Trophoblast cell (in vitro differentiated cells and primary cell): ENCODE measurements around the gene STUB1.

Experiments used
- DNase-seq, 2 donors: peaks; one replicate each; pipeline ENCODE4 v3.0.0-alpha.2; 2016
- H2AFZ ChIP-seq: 2 replicates; pipeline ENCODE4 v1.6.1; 2013; ENCODE audit warnings: low read length, moderate library complexity, mild to moderate bottlenecking; ENCODE audit not compliant: insufficient read depth, poor library complexity
- H2AK5ac ChIP-seq: 2 replicates; pipeline ENCODE4 v1.6.1; 2013; ENCODE audit warnings: mild to moderate bottlenecking, low read length
- H2BK120ac ChIP-seq: 2 replicates; pipeline ENCODE4 v1.6.1; 2013; ENCODE audit warnings: low read length, mild to moderate bottlenecking, moderate library complexity; ENCODE audit not compliant: insufficient read depth, poor library complexity
- H2BK12ac ChIP-seq: 2 replicates; pipeline ENCODE4 v1.6.1; 2013; ENCODE audit warnings: mild to moderate bottlenecking, low read length, moderate library complexity
- H2BK5ac ChIP-seq: 2 replicates; pipeline ENCODE4 v1.6.1; 2013; ENCODE audit warnings: low read length, low read depth, moderate library complexity, mild to moderate bottlenecking; ENCODE audit not compliant: poor library complexity
- H3K14ac ChIP-seq: 2 replicates; pipeline ENCODE4 v1.6.1; 2013; ENCODE audit warnings: mild to moderate bottlenecking, low read length
- H3K18ac ChIP-seq: 2 replicates; pipeline ENCODE4 v1.6.1; 2013; ENCODE audit warnings: mild to moderate bottlenecking, low read length
- H3K23ac ChIP-seq: 2 replicates; pipeline ENCODE4 v1.6.1; 2013; ENCODE audit warnings: low read length
- H3K27ac ChIP-seq: 2 replicates; pipeline ENCODE4 v1.5.1; 2013; ENCODE audit warnings: low read depth, mild to moderate bottlenecking, inconsistent platforms, low read length, moderate library complexity
- H3K27me3 ChIP-seq: 2 replicates; pipeline ENCODE4 v1.6.1; 2013; ENCODE audit warnings: inconsistent platforms, mild to moderate bottlenecking, low read length, moderate library complexity; ENCODE audit not compliant: insufficient read depth
- H3K36me3 ChIP-seq, 2 experiments: 1 replicate in 1 of 2; 2 replicates in 1 of 2; pipeline ENCODE4 v1.6.1; 2013; ENCODE audit warnings: low read length in 2 of 2, mild to moderate bottlenecking in 2 of 2, moderate library complexity in 1 of 2; ENCODE audit not compliant: insufficient read depth in 2 of 2, control insufficient read depth in 1 of 2
- H3K4ac ChIP-seq: 2 replicates; pipeline ENCODE4 v1.6.1; 2013; ENCODE audit warnings: low read depth, mild to moderate bottlenecking, low read length, moderate library complexity
- H3K4me1 ChIP-seq, 2 experiments: 1 replicate in 1 of 2; 2 replicates in 1 of 2; pipeline ENCODE4 v1.6.1; 2013; ENCODE audit warnings: low read length in 2 of 2, mild to moderate bottlenecking in 2 of 2, moderate library complexity in 1 of 2; ENCODE audit not compliant: insufficient read depth in 2 of 2, control insufficient read depth in 1 of 2
- H3K4me2 ChIP-seq: 2 replicates; pipeline ENCODE4 v1.6.1; 2013; ENCODE audit warnings: inconsistent platforms, mild to moderate bottlenecking, low read length, moderate library complexity
- H3K4me3 ChIP-seq: 2 replicates; pipeline ENCODE4 v1.5.1; 2013; ENCODE audit warnings: mild to moderate bottlenecking, low read depth, low read length, inconsistent platforms
- H3K79me1 ChIP-seq: one replicate; pipeline ENCODE4 v1.6.1; 2013; ENCODE audit warnings: low read length
- H3K79me2 ChIP-seq: 2 replicates; pipeline ENCODE4 v1.6.1; 2013; ENCODE audit warnings: low read length, mild to moderate bottlenecking; ENCODE audit not compliant: control insufficient read depth, insufficient read depth, poor library complexity
- H3K9ac ChIP-seq: 2 replicates; pipeline ENCODE4 v1.6.1; 2013; ENCODE audit warnings: mild to moderate bottlenecking, low read length
- H3K9me3 ChIP-seq: 2 replicates; pipeline ENCODE4 v1.6.1; 2013; ENCODE audit warnings: low read depth, mild to moderate bottlenecking, control low read depth, inconsistent platforms, low read length; ENCODE audit not compliant: insufficient read depth
- H4K12ac ChIP-seq: 2 replicates; pipeline ENCODE4 v1.6.1; 2013; ENCODE audit warnings: low read depth, mild to moderate bottlenecking, low read length, moderate library complexity
- H4K8ac ChIP-seq: 2 replicates; pipeline ENCODE4 v1.6.1; 2013; ENCODE audit warnings: low read depth, mild to moderate bottlenecking, low read length, moderate library complexity
- H4K91ac ChIP-seq: one replicate; pipeline ENCODE4 v1.6.1; 2013; ENCODE audit warnings: low read depth, mild to moderate bottlenecking, low read length, moderate library complexity
- WGBS: extraction: QIAGEN DNeasy Blood & Tissue Kit; methylation state at CpG from one replicate; pipeline ENCODE4 v1.1.7; 2013; ENCODE audit warnings: missing lambda C conversion rate; ENCODE audit not compliant: insufficient read length, insufficient coverage; ENCODE audit errors: extremely low coverage; 5-methylcytosine and 5-hydroxymethylcytosine counted together

Gene STUB1

DNA sequence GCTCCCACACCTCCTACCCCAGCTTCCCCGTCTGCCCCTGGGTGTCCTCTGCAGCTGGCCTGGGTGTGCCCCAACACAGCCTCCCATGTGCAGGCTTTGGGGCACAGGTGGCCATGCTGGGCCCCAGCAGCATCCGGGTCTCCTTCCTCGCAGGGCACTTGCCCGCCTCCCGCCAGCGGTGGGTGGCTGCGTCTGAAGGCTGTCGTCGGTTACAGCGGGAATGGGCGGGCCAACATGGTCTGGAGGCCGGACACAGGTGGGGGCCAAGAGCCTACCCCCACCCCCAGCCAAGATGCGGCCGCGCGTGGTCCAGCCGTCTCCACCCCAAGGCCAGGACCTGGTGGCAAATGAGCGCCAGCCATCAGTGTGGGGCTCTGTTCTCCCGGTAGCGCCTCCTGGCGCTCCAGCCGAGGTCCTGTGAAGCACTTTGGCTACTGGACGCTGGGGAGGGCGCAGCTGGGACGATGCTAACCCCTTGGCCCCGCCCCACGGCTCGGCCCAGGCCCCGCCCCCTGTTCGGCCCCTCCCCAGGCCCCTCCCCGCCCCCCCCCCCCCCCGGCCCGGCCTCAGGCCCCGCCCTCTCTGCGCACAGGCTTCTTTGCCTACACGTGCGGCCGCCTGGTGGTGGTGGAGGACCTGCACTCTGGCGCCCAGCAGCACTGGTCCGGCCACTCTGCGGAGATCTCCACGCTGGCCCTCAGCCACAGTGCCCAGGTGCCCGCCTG is 19.6 kb upstream of the STUB1 start:
- Histone ChIP-seq H3K27me3 (no peaks in the 10 kb centered on the region), H2AFZ (peak overlapping the region; percentile 27), H3K27ac (no peak overlapping the region), H3K4me2 (no peak overlapping the region), H3K4ac (no peak overlapping the region), H3K9me3 (no peaks in the 10 kb centered on the region), H3K14ac (no peak overlapping the region), H2AK5ac (peak overlapping the region; percentile 70), H3K23ac (no peak overlapping the region), H4K12ac (no peak overlapping the region), H2BK5ac (peak overlapping the region; percentile 7), H3K4me1 (peaks cover 6 to 8% of the 10 kb centered on the region in 2 experiments), H3K9ac (no peak overlapping the region), H3K18ac (no peak overlapping the region), H3K36me3 (peaks cover 24 to 45% of the 10 kb centered on the region in 2 experiments), H3K79me2 (no peaks in the 10 kb centered on the region), H3K4me3 (no peak overlapping the region), H2BK12ac (no peak overlapping the region), H4K91ac (peak overlapping the region; percentile 53), H2BK120ac (no peak overlapping the region), H3K79me1 (no peaks in the 10 kb centered on the region), H4K8ac (peak overlapping the region; percentile 59)
- DNase-seq: peak; percentile 87 to 93
- WGBS: no CpG with 5 or more reads among the region's 43 CpGs

DNA sequence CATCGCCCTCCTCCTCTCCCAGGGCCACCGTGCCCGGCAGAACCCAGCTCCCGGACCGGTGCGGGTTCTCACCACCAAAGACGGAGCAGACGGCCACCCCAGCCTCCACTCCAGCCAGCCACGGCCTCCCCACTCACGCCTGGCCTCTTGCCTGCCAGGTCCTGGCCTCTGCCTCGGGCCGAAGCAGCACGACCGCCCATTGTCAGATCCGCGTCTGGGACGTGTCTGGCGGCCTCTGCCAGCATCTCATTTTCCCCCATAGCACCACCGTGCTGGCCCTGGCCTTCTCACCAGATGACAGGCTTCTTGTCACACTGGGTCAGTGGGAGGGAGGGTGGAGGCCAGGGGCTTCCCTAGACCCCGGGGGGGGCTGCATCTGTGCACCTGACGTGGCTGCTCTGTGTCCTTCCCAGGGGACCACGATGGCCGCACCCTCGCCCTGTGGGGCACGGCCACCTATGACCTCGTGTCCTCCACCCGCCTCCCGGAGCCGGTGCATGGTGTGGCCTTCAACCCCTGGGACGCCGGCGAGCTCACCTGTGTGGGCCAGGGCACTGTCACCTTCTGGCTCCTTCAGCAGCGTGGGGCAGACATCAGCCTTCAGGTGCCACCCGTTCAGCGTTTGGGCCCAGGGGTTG is 18.9 kb upstream of the STUB1 start:
- H2BK12ac ChIP-seq: peak overlapping the region; percentile 8
- H2AK5ac ChIP-seq: peak overlapping the region; percentile 70
- no peak for DNase-seq
- H4K91ac ChIP-seq: peak overlapping the region; percentile 53
- peak overlapping the region; percentile 9 for H3K18ac ChIP-seq
- peaks cover 20 to 39% of the 10 kb centered on the region in 2 experiments for H3K36me3 ChIP-seq
- no peak overlapping the region for H4K12ac ChIP-seq
- H2AFZ ChIP-seq: peak overlapping the region; percentile 27
- H3K14ac ChIP-seq: peak overlapping the region; percentile 29
- H3K9me3 ChIP-seq: no peaks in the 10 kb centered on the region
- peak overlapping the region; percentile 7 for H2BK5ac ChIP-seq
- H3K79me2 ChIP-seq: no peaks in the 10 kb centered on the region
- H3K4ac ChIP-seq: no peak overlapping the region
- H2BK120ac ChIP-seq: no peak overlapping the region
- H3K4me2 ChIP-seq: no peak overlapping the region
- peak overlapping the region; percentile 59 for H4K8ac ChIP-seq
- H3K23ac ChIP-seq: no peak overlapping the region
- peaks cover 6 to 8% of the 10 kb centered on the region in 2 experiments for H3K4me1 ChIP-seq
- WGBS: no CpG with 5 or more reads among the region's 35 CpGs
- no peak overlapping the region for H3K27ac ChIP-seq
- H3K27me3 ChIP-seq: no peaks in the 10 kb centered on the region
- no peaks in the 10 kb centered on the region for H3K79me1 ChIP-seq
- no peak overlapping the region for H3K4me3 ChIP-seq
- H3K9ac ChIP-seq: no peak overlapping the region

DNA sequence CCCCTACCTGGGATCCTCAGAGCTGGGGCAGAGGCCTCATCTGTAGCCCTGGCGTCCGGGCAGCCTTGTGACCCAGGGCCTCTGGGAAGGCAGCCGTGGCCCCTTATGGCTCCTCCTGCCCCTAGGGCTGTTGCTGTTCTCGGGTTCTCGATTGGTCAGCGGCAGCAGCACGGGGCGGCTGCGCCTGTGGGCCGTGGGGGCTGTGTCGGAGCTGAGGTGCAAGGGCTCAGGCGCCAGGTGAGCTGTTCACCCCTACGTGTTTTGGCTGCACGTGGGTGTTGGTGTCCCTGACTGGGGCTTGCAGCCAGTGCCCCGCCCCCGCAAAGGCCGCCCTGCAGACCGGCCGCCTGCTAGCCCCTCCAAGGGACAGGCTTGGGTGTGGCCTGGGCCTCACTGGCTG is 18.1 kb upstream of the STUB1 start:
- no peak overlapping the region for H2AK5ac ChIP-seq
- H3K27ac ChIP-seq: no peak overlapping the region
- H4K91ac ChIP-seq: no peak overlapping the region
- no peak overlapping the region for H3K4me3 ChIP-seq
- no peak overlapping the region for H2BK12ac ChIP-seq
- no peaks in the 10 kb centered on the region for H3K9me3 ChIP-seq
- H4K12ac ChIP-seq: no peak overlapping the region
- H3K14ac ChIP-seq: no peak overlapping the region
- DNase-seq: no peak
- no peak overlapping the region for H2AFZ ChIP-seq
- H3K4me2 ChIP-seq: no peak overlapping the region
- H3K9ac ChIP-seq: no peak overlapping the region
- H3K79me2 ChIP-seq: no peaks in the 10 kb centered on the region
- H3K36me3 ChIP-seq: peaks cover 17 to 31% of the 10 kb centered on the region in 2 experiments
- WGBS: no CpG with 5 or more reads among the region's 19 CpGs
- H3K79me1 ChIP-seq: no peaks in the 10 kb centered on the region
- H3K27me3 ChIP-seq: no peaks in the 10 kb centered on the region
- H3K23ac ChIP-seq: no peak overlapping the region
- H3K4me1 ChIP-seq: peaks cover 6 to 8% of the 10 kb centered on the region in 2 experiments
- H2BK5ac ChIP-seq: no peak overlapping the region
- no peak overlapping the region for H2BK120ac ChIP-seq
- no peak overlapping the region for H3K18ac ChIP-seq
- no peak overlapping the region for H3K4ac ChIP-seq
- H4K8ac ChIP-seq: no peak overlapping the region

DNA sequence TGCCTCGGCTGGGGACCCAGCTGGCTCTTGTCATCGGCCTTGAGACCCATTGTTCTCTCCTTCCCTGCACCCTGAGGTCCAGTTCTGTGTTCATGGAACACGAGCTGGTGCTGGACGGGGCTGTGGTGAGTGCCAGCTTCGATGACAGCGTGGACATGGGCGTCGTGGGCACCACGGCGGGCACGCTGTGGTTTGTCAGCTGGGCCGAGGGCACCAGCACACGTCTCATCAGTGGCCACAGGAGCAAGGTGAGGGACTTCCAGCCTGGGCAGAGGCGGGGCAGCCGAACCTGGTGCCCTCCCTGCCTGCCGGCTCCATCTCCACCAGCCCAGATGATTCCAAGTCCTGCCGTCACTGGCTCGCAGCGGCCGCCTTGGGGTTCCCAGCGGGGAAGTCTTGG is 17.6 kb upstream of the STUB1 start:
- Histone ChIP-seq H3K79me1 (no peaks in the 10 kb centered on the region), H3K4me3 (no peak overlapping the region), H3K23ac (no peak overlapping the region), H4K8ac (no peak overlapping the region), H3K9me3 (no peaks in the 10 kb centered on the region), H3K36me3 (peaks cover 17 to 27% of the 10 kb centered on the region in 2 experiments), H4K12ac (no peak overlapping the region), H3K4me2 (no peak overlapping the region), H3K18ac (no peak overlapping the region), H3K4me1 (peaks cover 6 to 8% of the 10 kb centered on the region in 2 experiments), H3K4ac (no peak overlapping the region), H2BK12ac (no peak overlapping the region), H3K27me3 (no peaks in the 10 kb centered on the region), H2AK5ac (no peak overlapping the region), H3K9ac (no peak overlapping the region), H4K91ac (no peak overlapping the region), H3K14ac (no peak overlapping the region), H2BK120ac (no peak overlapping the region), H2BK5ac (no peak overlapping the region), H3K79me2 (no peaks in the 10 kb centered on the region), H3K27ac (no peak overlapping the region), H2AFZ (no peak overlapping the region)
- WGBS: no CpG with 5 or more reads among the region's 21 CpGs
- DNase-seq: no peak
